ENCODE data around the gene CNOT6L.
"Not testable (repeated sequence)": the region's sequence is repeated elsewhere in the genome, so short reads cannot be mapped to it uniquely, and the experiment has no call there.

CNOT6L gene

GRCh38 chr4:77818602-77819403, at the start of gene CNOT6L:
Gene CNOT6L (minus strand): TSS chr4:77819368. CDS start chr4:77819308, 60 bp downstream.
- peak; percentile 22 to 42 for DNase-seq

DNA sequence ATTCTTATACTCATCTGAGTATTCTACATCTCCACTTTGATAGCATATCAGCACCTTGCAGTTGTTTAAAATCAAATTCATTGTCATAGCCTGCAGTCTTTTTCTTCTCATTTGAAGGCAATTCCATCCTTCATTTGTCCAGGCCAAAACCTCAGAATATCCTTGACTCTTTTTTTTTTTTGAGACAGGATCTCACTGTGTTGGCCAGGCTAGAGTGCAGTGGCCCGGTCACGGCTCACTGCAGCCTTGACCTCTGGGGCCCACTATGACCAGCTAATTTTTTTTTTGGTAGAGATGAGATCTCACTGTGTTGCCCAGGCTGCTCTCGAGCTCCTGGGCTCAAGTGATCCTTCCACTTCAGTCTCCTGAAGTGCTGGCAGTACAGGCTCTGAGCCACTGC, 46.1 kb upstream of the CNOT6L start:
- DNase-seq = no peak

- not testable (repeated sequence) for DNase-seq
These were observed 44.2 kb upstream of the CNOT6L start for GRCh38 chr4:77863341-77863740.

GRCh38 chr4:77862478-77863216, 43.5 kb upstream of the CNOT6L start, which contains the start of gene MRPL1:
Gene MRPL1 (plus strand): TSS chr4:77862830. CDS start chr4:77862849, 19 bp downstream.
- DNase-seq = peak; percentile 92 to 95

DNA sequence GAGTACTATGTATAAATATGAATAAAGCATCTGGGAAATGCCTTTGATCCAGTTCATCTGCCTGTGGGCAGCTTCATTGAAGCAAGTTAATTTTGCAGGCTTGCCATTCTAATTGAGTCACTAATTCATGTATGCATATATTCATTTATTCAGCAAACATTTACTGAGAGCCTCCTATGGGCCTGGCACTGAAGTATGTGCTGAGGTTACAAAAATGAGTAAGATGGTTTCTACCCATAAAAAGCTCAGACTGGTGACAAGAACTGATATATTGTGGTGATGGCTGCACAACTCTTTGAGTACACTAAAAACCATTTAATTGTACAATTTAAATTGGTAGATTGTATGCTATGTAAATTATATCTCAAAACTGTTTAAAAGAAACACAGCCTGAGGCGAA, 42.3 kb upstream of the CNOT6L start:
- no peak for DNase-seq

DNA sequence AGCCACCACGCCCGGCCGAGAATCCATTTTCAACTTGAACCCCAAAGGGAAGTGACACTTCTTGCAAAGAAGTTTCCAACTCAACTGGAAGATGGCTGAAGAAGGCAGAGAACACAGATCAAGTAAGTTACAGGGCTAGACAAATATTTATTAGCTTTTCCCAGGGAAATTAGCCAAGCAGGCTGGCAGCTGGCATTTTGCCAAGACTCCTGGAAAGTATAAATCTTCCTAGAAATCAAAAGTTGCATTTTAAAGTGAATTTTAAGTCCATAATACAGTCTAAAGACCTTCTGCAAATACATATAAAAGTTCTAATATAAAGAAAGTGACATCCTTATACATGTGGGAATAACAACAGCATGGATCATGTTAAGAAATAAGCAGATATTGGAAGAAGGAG, 40.1 kb upstream of the CNOT6L start:
- no peak for DNase-seq

DNA sequence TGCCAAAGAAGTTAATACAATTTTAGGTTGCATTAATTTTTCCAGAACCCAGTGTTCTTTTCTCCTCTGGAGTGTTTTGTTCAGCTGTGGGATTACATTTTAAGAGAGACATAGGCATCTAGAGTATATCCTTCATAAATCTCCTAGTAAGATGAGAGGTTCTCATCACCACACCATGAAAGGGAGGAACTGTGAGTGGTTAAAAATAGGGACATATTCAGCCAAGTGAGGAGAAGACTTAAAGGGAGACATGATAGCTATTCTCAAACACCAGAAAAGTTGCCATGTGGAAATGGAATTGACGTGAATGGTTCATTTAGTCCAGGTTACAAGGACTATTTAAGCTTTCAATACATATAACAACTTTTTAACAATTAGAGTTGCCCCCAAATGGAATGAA, 37.0 kb upstream of the CNOT6L start:
- DNase-seq = no peak

GRCh38 chr4:77854431-77855111, 35.4 kb upstream of the CNOT6L start:
- DNase-seq = no peak

DNA sequence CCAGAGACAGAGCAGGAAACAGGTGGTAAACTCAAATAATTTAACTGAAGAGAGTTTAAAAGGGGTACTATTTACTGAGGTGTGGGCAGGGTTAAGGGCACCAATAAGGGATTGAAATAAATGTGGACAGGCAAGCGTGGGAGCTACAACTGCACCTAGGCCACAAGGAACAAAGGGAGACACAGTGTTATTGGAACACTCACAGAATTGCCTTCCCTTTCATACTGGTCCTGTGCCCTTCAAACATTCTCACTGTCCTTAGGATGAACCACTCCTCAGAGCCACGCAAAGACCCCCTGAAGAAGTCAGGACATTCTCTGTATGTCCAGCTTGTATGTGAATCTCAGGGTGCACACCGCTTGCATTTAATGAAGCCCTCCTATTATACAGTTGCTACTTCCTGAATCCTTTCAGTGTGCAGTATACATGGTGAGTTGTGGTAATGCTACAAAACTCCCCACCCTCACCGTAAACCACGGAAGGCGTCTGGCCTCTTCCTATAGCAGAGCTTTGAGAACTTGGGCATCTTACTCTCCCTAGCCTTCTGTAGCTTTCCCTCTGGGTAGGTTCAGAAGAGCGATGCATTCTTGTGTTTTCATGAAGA, 33.8 kb upstream of the CNOT6L start:
- DNase-seq = no peak

GRCh38 chr4:77849278-77849965, 30.3 kb upstream of the CNOT6L start:
- DNase-seq = peak; percentile 70 to 84

DNA sequence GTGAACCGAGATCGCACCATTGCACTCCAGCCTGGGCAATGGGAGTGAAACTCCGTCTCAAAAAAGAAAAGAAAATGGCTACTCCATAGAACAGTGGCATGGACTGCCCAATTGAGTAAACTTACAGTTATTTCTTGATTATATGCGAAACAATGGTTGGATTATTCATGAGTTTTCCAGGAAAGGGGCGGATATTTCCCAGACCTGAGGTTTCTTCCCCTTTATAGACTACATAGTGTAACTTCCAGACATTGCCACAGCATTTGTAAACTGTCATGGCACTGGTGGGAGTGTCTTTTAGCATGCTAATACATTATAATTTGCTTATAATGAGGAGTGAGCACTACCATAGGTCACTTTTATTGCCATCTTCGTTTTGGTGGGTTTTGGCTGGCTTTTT, 29.3 kb upstream of the CNOT6L start:
- no peak for DNase-seq

DNA sequence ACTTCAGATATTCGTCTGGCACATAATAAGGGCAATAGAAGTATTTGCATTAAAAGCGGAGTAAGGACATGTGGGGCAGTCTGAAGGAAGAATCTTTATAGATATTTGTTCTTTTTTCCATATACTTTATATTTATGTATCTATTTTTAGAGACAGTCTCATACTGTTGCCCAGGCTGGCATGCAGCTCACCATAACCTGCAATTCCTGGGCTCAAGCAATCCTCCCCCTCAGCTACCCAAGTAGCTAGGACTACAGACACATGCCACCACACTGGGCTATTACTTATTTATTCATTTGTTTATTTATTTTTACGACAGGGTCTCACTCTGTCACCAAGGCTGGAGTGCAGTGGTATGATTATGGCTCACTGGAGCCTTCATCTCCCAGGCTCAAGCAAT, 26.8 kb upstream of the CNOT6L start:
- DNase-seq = no peak

DNA sequence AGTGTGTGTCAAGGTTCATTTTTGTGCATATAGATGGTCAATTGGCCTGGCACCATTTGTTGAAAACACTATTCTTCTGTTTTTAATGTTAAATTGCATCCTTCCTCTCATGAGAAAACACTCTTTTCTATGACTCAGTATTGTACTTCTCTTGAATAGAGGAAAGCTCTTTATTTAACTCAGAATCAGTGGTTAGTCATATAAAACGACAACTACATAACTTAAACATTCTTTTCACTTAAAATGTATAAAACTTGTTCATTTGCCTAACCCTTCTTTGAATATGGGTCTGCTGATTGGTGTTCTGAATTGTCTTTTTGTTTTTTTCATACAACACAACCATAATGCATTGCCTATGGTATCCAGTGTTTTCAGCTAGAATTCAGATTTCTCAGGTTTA, 26.2 kb upstream of the CNOT6L start:
- DNase-seq = no peak

- DNase-seq = no peak
These were observed 25.2 kb upstream of the CNOT6L start for GRCh38 chr4:77844363-77844762.

DNA sequence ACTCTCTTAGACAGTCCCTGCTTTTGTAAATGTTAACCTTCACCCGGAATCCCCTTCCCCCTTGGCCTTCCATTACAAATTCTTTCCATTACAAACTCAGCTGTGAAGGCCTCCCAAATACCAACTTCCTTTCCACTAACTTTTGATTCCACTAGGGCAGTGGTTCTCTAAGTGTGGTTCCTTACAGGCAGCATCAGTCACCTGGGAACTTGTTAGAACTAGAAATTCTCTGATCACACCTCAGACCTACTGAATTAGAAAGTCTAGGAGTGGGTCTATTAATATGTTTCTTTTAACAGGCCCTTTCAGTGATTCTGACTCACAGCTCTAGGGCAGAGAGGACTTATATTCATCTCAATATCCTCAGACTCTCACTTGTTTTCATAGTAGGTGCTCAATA, 24.5 kb upstream of the CNOT6L start:
- DNase-seq = no peak

GRCh38 chr4:77834403-77834802, 15.2 kb upstream of the CNOT6L start:
- DNase-seq = no peak

DNA sequence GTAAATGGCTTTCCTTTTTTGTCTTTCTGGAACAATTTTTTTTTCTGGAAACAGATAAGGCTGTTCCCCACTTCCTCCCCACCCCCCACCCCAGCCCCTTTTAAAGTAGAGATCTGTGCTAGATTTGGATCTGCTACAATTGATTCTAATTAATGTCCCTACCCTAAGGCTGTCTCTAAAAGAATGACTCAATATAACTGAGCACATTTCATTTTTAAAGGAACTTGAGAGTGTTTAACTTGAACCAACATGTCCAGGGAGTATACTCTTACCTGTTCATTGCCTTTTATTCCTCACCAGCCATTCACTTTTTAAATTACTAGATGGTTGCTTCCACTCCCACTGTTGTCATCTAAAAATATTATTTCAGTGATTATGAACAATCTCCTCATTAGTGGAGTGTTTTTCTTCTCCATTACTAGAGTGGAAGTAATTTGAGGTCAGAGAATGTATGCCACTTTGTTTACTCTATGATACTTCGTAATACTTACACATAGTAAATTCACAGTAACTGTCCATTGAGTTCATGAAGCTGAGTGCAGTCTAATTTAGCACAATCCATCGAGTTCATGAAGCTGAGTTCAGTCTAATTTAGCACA, 14.1 kb upstream of the CNOT6L start:
- no peak for DNase-seq

DNA sequence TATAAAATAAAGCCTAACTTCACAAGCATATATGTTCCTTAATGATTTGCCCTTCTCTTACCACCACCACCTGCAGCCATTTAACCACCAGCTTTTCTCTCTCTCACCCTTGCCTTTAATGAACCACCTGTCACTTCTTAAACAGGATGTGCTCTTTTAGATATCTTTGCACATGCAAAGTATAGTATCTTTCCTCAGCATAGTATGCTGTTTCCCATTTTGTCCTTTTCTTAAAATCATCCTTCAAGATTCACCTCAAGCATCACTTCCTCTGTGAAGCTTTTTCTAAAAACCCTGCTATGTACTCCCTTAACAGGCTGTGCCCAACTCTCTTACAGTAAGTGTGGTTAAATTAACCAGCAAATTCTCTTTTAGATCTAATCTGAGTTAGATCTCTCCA, 8.2 kb upstream of the CNOT6L start:
- no peak for DNase-seq

- no peak for DNase-seq
These were observed 7.1 kb upstream of the CNOT6L start for GRCh38 chr4:77826275-77826674.

DNA sequence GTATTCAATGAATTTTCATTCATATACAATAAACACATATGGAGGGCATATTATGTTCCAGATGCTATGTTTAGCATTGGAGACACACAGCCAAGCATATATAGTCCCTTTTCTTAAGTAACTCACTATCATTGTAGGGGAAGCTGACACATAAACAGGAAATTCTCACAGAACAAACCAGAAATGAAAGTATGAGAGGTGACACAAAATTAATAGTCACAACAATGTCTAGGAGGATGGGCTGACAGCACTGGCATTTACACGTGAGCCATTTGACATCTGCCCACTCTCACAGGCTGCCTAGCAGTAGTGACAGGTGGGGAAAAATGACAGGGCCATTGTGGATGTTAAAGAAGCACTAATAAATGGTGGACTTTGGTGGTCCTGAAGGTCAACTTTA, 2.6 kb upstream of the CNOT6L start:
- no peak for DNase-seq

DNA sequence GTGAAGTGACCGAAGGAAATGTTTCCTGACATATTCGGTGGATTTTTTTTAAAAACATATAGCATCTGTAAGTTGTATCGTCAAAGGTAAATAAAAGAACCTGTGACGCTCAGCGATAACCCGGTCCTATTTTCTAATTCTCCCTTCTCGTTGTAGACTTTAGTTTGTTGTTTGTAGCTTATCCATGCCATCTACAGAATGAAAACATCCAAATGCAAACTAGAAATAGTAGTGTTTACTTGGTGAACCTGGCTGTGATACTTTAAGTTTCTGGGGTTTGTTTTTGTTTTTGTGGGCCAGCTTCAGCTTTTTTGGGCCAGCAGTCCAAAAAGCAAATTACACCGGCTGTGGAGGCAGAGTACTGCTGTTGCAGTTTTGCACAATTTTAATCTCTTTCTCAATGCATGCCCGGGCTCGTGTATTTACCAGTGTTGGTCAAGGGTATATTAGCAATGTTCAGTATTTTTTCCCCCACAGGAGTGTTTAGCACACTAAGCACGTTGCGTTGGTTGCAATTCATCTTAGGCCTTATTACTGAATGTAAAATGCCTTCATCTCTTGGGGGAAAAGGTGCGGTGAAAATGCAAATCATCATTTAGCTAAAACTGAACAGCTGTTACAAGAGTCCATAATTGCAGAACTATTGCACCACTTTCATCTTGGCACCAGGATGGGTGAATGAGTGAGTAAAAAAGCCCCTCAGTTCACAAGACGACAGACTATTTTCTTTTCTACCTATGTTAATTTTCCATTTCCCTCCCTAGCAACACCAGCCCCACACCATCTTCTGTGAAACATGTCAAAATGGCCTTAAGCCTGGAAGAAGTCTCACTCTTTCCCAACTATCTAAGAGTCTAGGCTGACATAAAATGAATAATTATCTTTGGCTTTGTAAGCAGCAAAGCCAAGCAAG, 1.7 kb upstream of the CNOT6L start:
- DNase-seq = no peak

Measured in SHP77 (cell line).